HG03378 (cell line): Measurements from ENCODE around the gene DPM2.

Source experiments
- ATAC-seq: cut with Tn5 transposase; IDR thresholded peaks from one replicate; pipeline ENCODE4 v1.9.1; 2021; ENCODE audit warnings: mild to moderate bottlenecking, moderate library complexity; ENCODE audit not compliant: unreplicated experiment

Gene DPM2

GRCh38 chr9:127958728-127959127, 21.1 kb upstream of the DPM2 start:
- ATAC-seq = no peak

GRCh38 chr9:127955294-127956015, 17.8 kb upstream of the DPM2 start:
- no peak for ATAC-seq

- ATAC-seq = no peak
These were observed 17.2 kb upstream of the DPM2 start for GRCh38 chr9:127954831-127955293.

- ATAC-seq = no peak
These were observed 16.3 kb upstream of the DPM2 start for GRCh38 chr9:127953768-127954505.

GRCh38 chr9:127953154-127953553, 15.5 kb upstream of the DPM2 start:
- no peak for ATAC-seq

- no peak for ATAC-seq
These were observed 13.0 kb upstream of the DPM2 start for GRCh38 chr9:127950513-127951289.

- no peak for ATAC-seq
These were observed 12.3 kb upstream of the DPM2 start for GRCh38 chr9:127949827-127950512.

GRCh38 chr9:127947841-127948710, 10.4 kb upstream of the DPM2 start:
- no peak for ATAC-seq

- ATAC-seq = no peak
These were observed 9.1 kb upstream of the DPM2 start for GRCh38 chr9:127946728-127947127.

- no peak for ATAC-seq
These were observed 8.3 kb upstream of the DPM2 start for GRCh38 chr9:127945942-127946341.

GRCh38 chr9:127945338-127945737, 7.7 kb upstream of the DPM2 start:
- no peak for ATAC-seq

- ATAC-seq = no peak
These were observed 7.0 kb upstream of the DPM2 start for GRCh38 chr9:127944586-127945218.

- no peak for ATAC-seq
These were observed 6.1 kb upstream of the DPM2 start for GRCh38 chr9:127943731-127944144.

GRCh38 chr9:127943011-127943662, 5.5 kb upstream of the DPM2 start:
- ATAC-seq = no peak

GRCh38 chr9:127942216-127943010, 4.8 kb upstream of the DPM2 start:
- no peak for ATAC-seq

- no peak for ATAC-seq
These were observed 4.2 kb upstream of the DPM2 start for GRCh38 chr9:127941961-127942215.

- no peak for ATAC-seq
These were observed 3.7 kb upstream of the DPM2 start for GRCh38 chr9:127941062-127941960.

- ATAC-seq = no peak
These were observed 2.9 kb upstream of the DPM2 start for GRCh38 chr9:127940593-127940992.
